Embryonic facial prominence (tissue), 1 donor: ENCODE data around the gene WWC1.
"Not testable (repeated sequence)": the region's sequence is repeated elsewhere in the genome, so short reads cannot be mapped to it uniquely, and the experiment has no call there.

Experiments
- DNase-seq: peaks from one replicate; pipeline ENCODE4 v3.0.0-alpha.2; 2016; ENCODE audit errors: extremely low spot score

The WWC1 gene

GRCh38 chr5:168286386-168286785, 5.1 kb upstream of the WWC1 start:
- DNase-seq, result no peak

GRCh38 chr5:168286863-168287262, 4.6 kb upstream of the WWC1 start:
- DNase-seq, result not testable (repeated sequence)

GRCh38 chr5:168287362-168287761, 4.1 kb upstream of the WWC1 start:
- no peak for DNase-seq

- DNase-seq, result no peak
Observed at GRCh38 chr5:168288349-168289245, 2.8 kb upstream of the WWC1 start.

- no peak for DNase-seq
Observed at GRCh38 chr5:168290902-168291341, 523 bp upstream of the WWC1 start.

- no peak for DNase-seq
Observed at GRCh38 chr5:168291964-168292785, 730 bp downstream of the WWC1 start.

- DNase-seq, result no peak
Observed at GRCh38 chr5:168292786-168293696, 1.6 kb downstream of the WWC1 start.

GRCh38 chr5:168295574-168296201, 4.2 kb downstream of the WWC1 start:
- no peak for DNase-seq

GRCh38 chr5:168296682-168297081, 5.2 kb downstream of the WWC1 start:
- DNase-seq, result no peak

- no peak for DNase-seq
Observed at GRCh38 chr5:168298949-168299348, 7.5 kb downstream of the WWC1 start.

GRCh38 chr5:168299372-168299771, 7.9 kb downstream of the WWC1 start:
- DNase-seq, result no peak

- no peak for DNase-seq
Observed at GRCh38 chr5:168300326-168301182, 9.1 kb downstream of the WWC1 start.

- no peak for DNase-seq
Observed at GRCh38 chr5:168301593-168302390, 10.3 kb downstream of the WWC1 start.

- no peak for DNase-seq
Observed at GRCh38 chr5:168302785-168303184, 11.3 kb downstream of the WWC1 start.

- DNase-seq, result no peak
Observed at GRCh38 chr5:168303393-168304025, 12.1 kb downstream of the WWC1 start.

- DNase-seq, result no peak
Observed at GRCh38 chr5:168304349-168304748, 12.9 kb downstream of the WWC1 start.

- no peak for DNase-seq
Observed at GRCh38 chr5:168305281-168305680, 13.8 kb downstream of the WWC1 start.

GRCh38 chr5:168307022-168307421, 15.6 kb downstream of the WWC1 start:
- no peak for DNase-seq
